GM21423 (cell line): ENCODE measurements around the gene LIF.

Experiments
- ATAC-seq: cut with Tn5 transposase; IDR thresholded peaks from one replicate; pipeline ENCODE4 v1.9.1; 2021; ENCODE audit warnings: mild to moderate bottlenecking, moderate library complexity; ENCODE audit not compliant: unreplicated experiment

LIF gene

GRCh38 chr22:30284666-30285065 lies 38.1 kb upstream of the LIF start:
- no peak for ATAC-seq

- no peak for ATAC-seq
Measured at GRCh38 chr22:30284172-30284571, 37.6 kb upstream of the LIF start.

GRCh38 chr22:30283342-30283741 lies 36.8 kb upstream of the LIF start:
- no peak for ATAC-seq

- no peak for ATAC-seq
Measured at GRCh38 chr22:30282616-30283046, 36.1 kb upstream of the LIF start.

- ATAC-seq: no peak
Measured at GRCh38 chr22:30280505-30280904, 33.9 kb upstream of the LIF start.

GRCh38 chr22:30279932-30280331 lies 33.4 kb upstream of the LIF start:
- no peak for ATAC-seq

GRCh38 chr22:30279046-30279788 lies 32.7 kb upstream of the LIF start:
- ATAC-seq: no peak

GRCh38 chr22:30277547-30278344 lies 31.2 kb upstream of the LIF start:
- ATAC-seq: no peak

- no peak for ATAC-seq
Measured at GRCh38 chr22:30276039-30276438, 29.5 kb upstream of the LIF start.

- ATAC-seq: no peak
Measured at GRCh38 chr22:30275625-30276024, 29.1 kb upstream of the LIF start.

GRCh38 chr22:30274437-30274812 lies 27.9 kb upstream of the LIF start:
- ATAC-seq: no peak

GRCh38 chr22:30273711-30274436 lies 27.3 kb upstream of the LIF start:
- no peak for ATAC-seq

GRCh38 chr22:30272781-30273601 lies 26.4 kb upstream of the LIF start:
- no peak for ATAC-seq

- no peak for ATAC-seq
Measured at GRCh38 chr22:30270832-30271231, 24.3 kb upstream of the LIF start.

GRCh38 chr22:30268331-30268730 lies 21.8 kb upstream of the LIF start:
- no peak for ATAC-seq

- ATAC-seq: no peak
Measured at GRCh38 chr22:30267382-30268302, 21.1 kb upstream of the LIF start.

- ATAC-seq: peak; percentile 5
Measured at GRCh38 chr22:30266445-30267381, 20.2 kb upstream of the LIF start, which contains the start of gene OSM. TSS of gene OSM (minus strand) at chr22:30266851. CDS start at chr22:30266799, 52 bp downstream.

- peak; percentile 59 for ATAC-seq
Measured at GRCh38 chr22:30265823-30266444, 19.4 kb upstream of the LIF start.
